C4-2B (cell line): Measurements from ENCODE around the gene SELENBP1.
A peak's percentile ranks its signal among the peaks of the same experiment; 100 is the strongest.

Experiments
- H3K27ac ChIP-seq: fragments of 450-650 bp; 2 replicates; pipeline ENCODE4 v1.5.1; 2017
- CTCF ChIP-seq: fragments of 450-650 bp; conservative IDR thresholded peaks from 2 replicates; pipeline ENCODE4 v1.5.1; 2017; ENCODE audit warnings: mild to moderate bottlenecking
- ZFX ChIP-seq: fragments of 450-650 bp; IDR thresholded peaks from 2 replicates; pipeline ENCODE4 v1.6.1; 2017

Gene SELENBP1

GRCh38 chr1:151346769-151347522, 25.6 kb downstream of the SELENBP1 start, which contains the start of gene RFX5:
RFX5 (minus strand) TSS chr1:151347252; CDS start chr1:151346320, 932 bp downstream.
- no peak for TF ChIP-seq ZFX
- TF ChIP-seq CTCF, result no peak
- peak within 1 kb of the TSS; percentile 81 for H3K27ac ChIP-seq

GRCh38 chr1:151346082-151346768, 26.3 kb downstream of the SELENBP1 start:
- no peak for TF ChIP-seq ZFX
- TF ChIP-seq CTCF, result no peak
- H3K27ac ChIP-seq, result peak overlapping the region; percentile 81

- TF ChIP-seq ZFX (no peak), CTCF (no peak)
- no peak overlapping the region for H3K27ac ChIP-seq
Measured at GRCh38 chr1:151344291-151344690, 28.2 kb downstream of the SELENBP1 start.

GRCh38 chr1:151343587-151343986, 28.9 kb downstream of the SELENBP1 start:
- no peak overlapping the region for H3K27ac ChIP-seq

GRCh38 chr1:151342569-151342968, 29.9 kb downstream of the SELENBP1 start:
- H3K27ac ChIP-seq, result no peak overlapping the region
- TF ChIP-seq CTCF, result no peak

More at GRCh38 chr1:151343587-151343986, 28.9 kb downstream of the SELENBP1 start:
- TF ChIP-seq CTCF (no peak), ZFX (no peak)

- no peak overlapping the region for H3K27ac ChIP-seq
- no peak for TF ChIP-seq ZFX
- no peak for TF ChIP-seq CTCF
Measured at GRCh38 chr1:151342021-151342420, 30.5 kb downstream of the SELENBP1 start.
